Gastrocnemius medialis (tissue), 4 donors: ENCODE data around the gene DOC2A. TPM values are rescaled to one million over a fixed set of nuclear protein-coding genes. Genes with fewer than 3 reads are reported as not detected.

Source experiments
- ATAC-seq, 2 donors: fragments of 150-250 bp; one replicate each; pipeline ENCODE4 v1.9.1; 2016
- DNase-seq, 2 donors: peaks; one replicate each; pipeline ENCODE4 v3.0.0-alpha.2; 2019
- H3K27ac ChIP-seq, 4 donors: fragments of 200-600 bp; sonication (generic); 1 replicate in 1 of 4; 2 replicates in 3 of 4; pipeline ENCODE4 v1.5.1; 2016 to 2018; ENCODE audit warnings: mild to moderate bottlenecking in 2 of 4, moderate library complexity in 1 of 4
- H3K27me3 ChIP-seq, 3 donors: fragments of 200-600 bp; sonication (generic) in 2 of 3; 1 replicate in 1 of 3; 2 replicates in 2 of 3; pipeline versions ENCODE4 v1.5.1 to v1.6.0; 2016 to 2019; ENCODE audit warnings: mild to moderate bottlenecking in 1 of 3, moderate library complexity in 1 of 3
- H3K36me3 ChIP-seq, 2 donors: fragments of 200-600 bp; sonication (generic) in 1 of 2; one replicate each; pipeline ENCODE4 v1.5.1; 2017 to 2018
- H3K4me1 ChIP-seq, 2 donors: fragments of 200-600 bp; sonication (generic) in 1 of 2; one replicate each; pipeline ENCODE4 v1.5.1; 2016 to 2017; ENCODE audit warnings: mild to moderate bottlenecking in 2 of 2
- H3K4me3 ChIP-seq, 4 donors: fragments of 200-600 bp; sonication (generic) in 3 of 4; 1 replicate in 1 of 4; 2 replicates in 3 of 4; pipeline ENCODE4 v1.5.1; 2016 to 2019; ENCODE audit warnings: mild to moderate bottlenecking in 2 of 4
- H3K9me3 ChIP-seq, 3 donors: fragments of 200-600 bp; sonication (generic) in 2 of 3; 1 replicate in 1 of 3; 2 replicates in 2 of 3; pipeline ENCODE4 v1.5.1; 2016 to 2019
- POLR2A ChIP-seq, 2 donors: fragments of 450-650 bp; IDR thresholded peaks; one replicate each; pipeline ENCODE4 v1.6.1; 2017; ENCODE audit warnings: antibody characterized with exemption in 2 of 2, mild to moderate bottlenecking in 2 of 2, moderate library complexity in 2 of 2
- in situ Hi-C, 4 donors: fragments of 200-750 bp; cut with MboI; loops; one replicate each; pipeline versions ENCODE4 v1.15.0 to v1.8.0; 2017; ENCODE audit warnings: low sequenced_read_pairs in 4 of 4
- intact Hi-C: fragments of 100-400 bp; cut with DNase I; formaldehyde crosslinking; loops from one replicate; pipeline ENCODE4 v1.15.1; 2023; ENCODE audit warnings: low total_unique reads
- total RNA-seq, 4 donors: library from RNA; depleted of rRNA; stranded (reverse); fragments of >200 nt; gene quantifications; one replicate each; pipeline versions ENCODE4 v1.1.0 to v1.2.3, GENCODE V29; 2016
- TF ChIP-seq, protein P1 (sequence below), 5 experiments: fragments of 450-650 bp in 3 of 5; fragments of 200-600 bp in 2 of 5; sonication (generic) in 2 of 5; IDR thresholded peaks in 4 of 5; conservative IDR thresholded peaks in 1 of 5; 1 replicate in 4 of 5; 2 replicates in 1 of 5; pipeline ENCODE4 v1.5.1; 2016 to 2019; ENCODE audit warnings: antibody characterized with exemption in 5 of 5, mild to moderate bottlenecking in 3 of 5, moderate library complexity in 3 of 5

DOC2A gene
- total RNA-seq = not detected

DNA sequence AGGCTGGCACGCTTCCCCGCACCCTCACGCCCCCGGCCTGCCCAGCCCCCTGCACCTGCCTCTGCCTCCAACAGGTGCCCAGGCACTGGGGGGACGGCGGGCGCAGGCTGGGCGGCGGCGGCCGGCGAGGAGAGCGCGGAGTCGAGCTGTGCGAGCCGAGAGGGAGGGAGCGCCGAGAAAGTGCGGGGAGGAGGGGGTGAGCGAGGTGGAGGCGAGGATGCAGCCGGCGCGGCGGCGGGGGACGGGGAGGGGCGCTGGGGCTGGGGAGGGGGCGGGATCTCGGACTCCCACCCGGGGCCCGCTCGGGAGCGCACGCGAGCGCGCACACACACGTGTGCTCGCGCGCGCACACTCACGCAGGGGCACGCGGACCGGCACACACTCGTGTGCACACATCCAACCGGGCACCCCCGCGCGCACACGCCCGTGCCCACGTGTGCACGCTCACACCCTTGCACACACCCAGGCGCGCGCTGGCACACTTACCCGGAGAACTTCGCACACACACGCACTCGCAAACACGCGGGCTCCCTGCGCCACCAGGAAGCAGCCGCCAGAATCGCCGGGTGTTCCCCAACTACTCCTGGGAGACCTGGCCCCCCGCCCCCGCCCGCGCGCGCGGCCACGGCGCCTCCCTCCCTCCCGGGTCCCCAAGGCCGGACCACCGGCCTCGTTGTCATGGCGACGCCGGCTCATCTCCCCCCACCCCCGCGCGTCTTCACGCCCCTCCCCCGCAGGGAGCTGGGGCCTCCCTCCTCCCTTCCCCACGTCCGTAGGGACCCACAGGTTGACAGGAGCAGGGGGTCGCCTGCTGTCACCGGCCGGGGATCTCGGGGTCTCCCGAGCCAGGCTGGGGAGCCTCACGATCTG lies at the start of gene DOC2A:
Gene DOC2A (minus strand): TSS at position 184 of the 870 bp plus-strand sequence. CDS start 805 bp downstream, outside the sequence.
- no peaks in the 10 kb centered on the region for H3K9me3 ChIP-seq
- no peak for DNase-seq
- TF ChIP-seq, protein P1, sequence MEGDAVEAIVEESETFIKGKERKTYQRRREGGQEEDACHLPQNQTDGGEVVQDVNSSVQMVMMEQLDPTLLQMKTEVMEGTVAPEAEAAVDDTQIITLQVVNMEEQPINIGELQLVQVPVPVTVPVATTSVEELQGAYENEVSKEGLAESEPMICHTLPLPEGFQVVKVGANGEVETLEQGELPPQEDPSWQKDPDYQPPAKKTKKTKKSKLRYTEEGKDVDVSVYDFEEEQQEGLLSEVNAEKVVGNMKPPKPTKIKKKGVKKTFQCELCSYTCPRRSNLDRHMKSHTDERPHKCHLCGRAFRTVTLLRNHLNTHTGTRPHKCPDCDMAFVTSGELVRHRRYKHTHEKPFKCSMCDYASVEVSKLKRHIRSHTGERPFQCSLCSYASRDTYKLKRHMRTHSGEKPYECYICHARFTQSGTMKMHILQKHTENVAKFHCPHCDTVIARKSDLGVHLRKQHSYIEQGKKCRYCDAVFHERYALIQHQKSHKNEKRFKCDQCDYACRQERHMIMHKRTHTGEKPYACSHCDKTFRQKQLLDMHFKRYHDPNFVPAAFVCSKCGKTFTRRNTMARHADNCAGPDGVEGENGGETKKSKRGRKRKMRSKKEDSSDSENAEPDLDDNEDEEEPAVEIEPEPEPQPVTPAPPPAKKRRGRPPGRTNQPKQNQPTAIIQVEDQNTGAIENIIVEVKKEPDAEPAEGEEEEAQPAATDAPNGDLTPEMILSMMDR (IDR thresholded peaks at IDR 0.05 in 4 of 5, conservative IDR thresholded peaks at IDR 0.05 in 1 of 5) = no peak
- no peak for TF ChIP-seq POLR2A (IDR thresholded peaks at IDR 0.05)
- in situ Hi-C loops = loop anchor here in 1 of 4 donors (25.0 kb wide), 1 partner anchor 324 kb away; the partner anchor contains the start of gene QPRT
- ATAC-seq = no peak
- intact Hi-C loops = no loop called here
- peaks cover 36 to 40% (median 37%) of the 10 kb centered on the region in 3 donors for H3K27me3 ChIP-seq
- H3K27ac ChIP-seq = no peak within 1 kb of the TSS
- H3K4me3 ChIP-seq = peak within 1 kb of the TSS; percentile 18 to 41 (median 30)
- H3K36me3 ChIP-seq = no peaks in the 10 kb centered on the region
- peaks cover 3 to 9% of the 10 kb centered on the region in 2 donors for H3K4me1 ChIP-seq

DNA sequence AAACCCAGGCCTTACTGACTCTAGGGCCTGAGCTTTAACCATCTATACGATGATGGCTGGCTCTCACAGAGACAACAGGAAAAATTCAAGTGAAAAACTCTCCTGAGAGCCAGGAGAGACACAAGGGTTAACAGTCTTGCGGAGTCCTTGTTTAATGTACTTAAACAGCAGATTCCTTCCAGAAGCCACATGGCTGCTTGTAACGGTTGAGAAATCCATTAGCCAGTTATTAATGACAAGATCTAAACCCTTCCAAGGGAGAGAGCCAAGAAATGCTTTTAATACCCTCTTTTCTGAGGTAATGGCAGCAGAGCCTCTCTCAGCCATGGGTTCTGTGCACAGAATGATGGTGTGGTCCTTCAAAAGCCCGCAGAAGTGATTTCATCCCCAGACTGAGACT lies 49.5 kb upstream of the DOC2A start:
- intact Hi-C loops = loop anchor here (5.0 to 10.0 kb wide), 2 partner anchors 63 to 354 kb away; partner anchors contain the start of genes HIRIP3 and INO80E
- no peak for ATAC-seq
- H3K27ac ChIP-seq = peak overlapping the region; percentile 97 to 100 (median 100)

DNA sequence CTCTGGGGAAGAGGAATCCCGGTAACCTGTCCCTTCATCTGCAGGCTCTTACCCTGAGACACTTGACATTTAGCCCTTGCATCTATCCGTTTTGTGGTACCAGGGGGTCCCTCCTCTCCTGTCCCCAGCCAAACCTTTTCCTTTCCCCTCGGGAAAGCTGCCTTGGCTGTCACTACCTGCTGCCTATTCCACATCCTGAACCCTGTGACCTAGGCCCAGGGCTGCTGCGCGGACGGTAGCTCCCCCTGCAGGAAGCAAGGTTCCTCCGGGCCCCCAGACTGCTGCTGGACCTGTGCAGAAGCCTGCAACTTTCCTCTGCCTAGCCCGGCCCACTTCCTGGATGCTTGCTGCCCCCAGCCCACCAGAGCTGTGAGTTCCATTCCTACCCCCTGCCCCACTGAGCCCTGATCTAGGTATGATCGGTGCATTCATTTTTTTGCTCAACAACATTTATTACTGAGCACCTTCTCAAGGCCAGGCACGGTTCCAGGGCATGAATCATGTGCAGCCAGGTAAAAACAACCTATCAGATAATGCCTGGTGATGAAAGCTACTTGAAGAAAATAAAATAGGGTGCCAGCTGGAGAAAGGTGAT lies 44.2 kb upstream of the DOC2A start:
- TF ChIP-seq, protein P1 (IDR thresholded peaks at IDR 0.05 in 4 of 5, conservative IDR thresholded peaks at IDR 0.05 in 1 of 5) = peak in 2 of 5 experiments; percentile 8 to 24
- no peak for TF ChIP-seq POLR2A (IDR thresholded peaks at IDR 0.05)
- no peak overlapping the region for H3K4me3 ChIP-seq
- peaks cover 9% of the 10 kb centered on the region in 2 donors for H3K4me1 ChIP-seq
- H3K9me3 ChIP-seq = no peaks in the 10 kb centered on the region
- in situ Hi-C loops = loop anchor here in 2 of 4 donors (5.0 to 25.0 kb wide), 3 partner anchors 62 to 357 kb away; partner anchors contain the start of genes CD2BP2 (in 1 of the 2), MYL11 (in 1 of the 2), TBC1D10B (in 1 of the 2) and ZNF771 (in 1 of the 2)
- DNase-seq (no peak), ATAC-seq (no peak)
- H3K27ac ChIP-seq = no peak overlapping the region
- H3K27me3 ChIP-seq = no peaks in the 10 kb centered on the region
- H3K36me3 ChIP-seq = no peaks in the 10 kb centered on the region
- intact Hi-C loops = no loop called here

More for the DNA sequence above, 49.5 kb upstream of the DOC2A start:
- H3K9me3 ChIP-seq = no peaks in the 10 kb centered on the region
- TF ChIP-seq, protein P1 (IDR thresholded peaks at IDR 0.05 in 4 of 5, conservative IDR thresholded peaks at IDR 0.05 in 1 of 5) = no peak
- TF ChIP-seq POLR2A (IDR thresholded peaks at IDR 0.05) = no peak
- no peaks in the 10 kb centered on the region for H3K27me3 ChIP-seq
- no peaks in the 10 kb centered on the region for H3K36me3 ChIP-seq
- peaks cover 40 to 41% of the 10 kb centered on the region in 2 donors for H3K4me1 ChIP-seq
- DNase-seq = no peak
- in situ Hi-C loops = loop anchor here in 2 of 4 donors (25.0 kb wide), 2 partner anchors 302 to 352 kb away; partner anchors contain the start of genes CD2BP2 (in 1 of the 2), MYL11 (in 1 of the 2), TBC1D10B (in 1 of the 2) and ZNF771 (in 1 of the 2)
- no peak overlapping the region for H3K4me3 ChIP-seq

DNA sequence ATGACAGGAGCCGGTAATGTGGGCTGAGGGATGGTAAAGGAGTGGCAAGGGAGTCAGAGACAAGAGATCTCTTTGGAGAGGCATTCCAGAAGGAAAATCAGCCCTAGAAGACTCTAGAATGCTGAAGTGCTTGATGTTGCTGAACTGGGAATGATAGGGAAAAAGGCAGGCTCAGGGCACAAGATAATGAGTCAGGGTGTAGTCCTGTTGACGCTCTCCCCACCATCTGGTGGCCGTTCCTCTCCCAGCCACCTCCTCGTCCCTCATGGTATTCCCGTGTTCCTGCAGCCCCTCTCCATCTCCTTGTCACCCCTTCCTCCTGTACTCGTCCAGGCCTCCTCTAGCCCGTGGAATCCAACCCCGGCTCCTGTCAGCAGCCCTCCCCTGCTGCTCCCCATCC lies 43.6 kb upstream of the DOC2A start:
- H3K4me1 ChIP-seq = peaks cover 7% of the 10 kb centered on the region in 2 donors

More for the DNA sequence above, 43.6 kb upstream of the DOC2A start:
- no peaks in the 10 kb centered on the region for H3K27me3 ChIP-seq
- ATAC-seq (no peak), DNase-seq (no peak)
- no peak for TF ChIP-seq POLR2A (IDR thresholded peaks at IDR 0.05)
- TF ChIP-seq, protein P1 (IDR thresholded peaks at IDR 0.05 in 4 of 5, conservative IDR thresholded peaks at IDR 0.05 in 1 of 5) = no peak
- in situ Hi-C loops (loop anchor here in 2 of 4 donors (5.0 to 25.0 kb wide), 3 partner anchors 63 to 358 kb away; partner anchors contain the start of genes CD2BP2 (in 1 of the 2), MYL11 (in 1 of the 2), TBC1D10B (in 1 of the 2) and ZNF771 (in 1 of the 2)), intact Hi-C loops (no loop called here)
- no peaks in the 10 kb centered on the region for H3K36me3 ChIP-seq
- no peak overlapping the region for H3K4me3 ChIP-seq
- no peaks in the 10 kb centered on the region for H3K9me3 ChIP-seq
- no peak overlapping the region for H3K27ac ChIP-seq
